Thymus (tissue), 11 donors: ENCODE results near the gene CTCFL. TPM values are rescaled to one million over a fixed set of nuclear protein-coding genes. Genes with fewer than 3 reads are reported as not detected.

Experiments
- DNase-seq, 9 donors: peaks; one replicate each; pipeline ENCODE4 v3.0.0-alpha.2; 2013; ENCODE audit warnings: low spot score in 9 of 9, low read depth in 6 of 9, missing footprints in 1 of 9
- H3K27ac ChIP-seq, 2 donors: one replicate each; pipeline ENCODE4 v1.5.1; 2013; ENCODE audit warnings: control low read depth in 1 of 2, low read depth in 1 of 2, low read length in 1 of 2, mild to moderate bottlenecking in 1 of 2, moderate library complexity in 1 of 2
- H3K27me3 ChIP-seq, 2 donors: one replicate each; pipeline ENCODE4 v1.5.1; 2013; ENCODE audit warnings: low read length in 1 of 2; ENCODE audit not compliant: control insufficient read depth in 2 of 2, insufficient read depth in 1 of 2
- H3K36me3 ChIP-seq, 2 donors: one replicate each; pipeline ENCODE4 v1.5.1; 2013; ENCODE audit warnings: low read length in 1 of 2, mild to moderate bottlenecking in 1 of 2, moderate library complexity in 1 of 2; ENCODE audit not compliant: control insufficient read depth in 2 of 2, insufficient read depth in 2 of 2
- H3K4me1 ChIP-seq, 2 donors: one replicate each; pipeline ENCODE4 v1.5.1; 2013; ENCODE audit warnings: low read length in 2 of 2; ENCODE audit not compliant: control insufficient read depth in 2 of 2, insufficient read depth in 2 of 2
- H3K4me3 ChIP-seq, 2 donors: one replicate each; pipeline ENCODE4 v1.5.1; 2013; ENCODE audit warnings: low read length in 2 of 2, control low read depth in 1 of 2, mild to moderate bottlenecking in 1 of 2
- H3K9me3 ChIP-seq, 2 donors: one replicate each; pipeline ENCODE4 v1.5.1; 2013; ENCODE audit warnings: low read length in 1 of 2, mild to moderate bottlenecking in 1 of 2; ENCODE audit not compliant: control insufficient read depth in 2 of 2, insufficient read depth in 1 of 2
- WGBS: extraction: QIAGEN DNeasy Blood & Tissue Kit; methylation state at CpG from one replicate; pipeline ENCODE4 v1.1.7; 2013; 5-methylcytosine and 5-hydroxymethylcytosine counted together
- polyA plus RNA-seq: library from polyadenylated mRNA; stranded (reverse); fragments of 200-250 nt; gene quantifications from one replicate; pipeline ENCODE4 v1.2.3, GENCODE V29; 2013
- total RNA-seq: library from RNA; stranded (reverse); fragments of 120-200 nt; gene quantifications from one replicate; pipeline ENCODE4 v1.2.4, GENCODE V29; 2013
- donor health status: healthy.

Gene CTCFL
- total and polyA plus RNA-seq, 2 donors, result 0.05 to 0.07 TPM

- H3K27me3 ChIP-seq, result peaks cover 5 to 36% of the 10 kb centered on the region in 2 donors
- no peak for DNase-seq
- H3K4me3 ChIP-seq, result no peak overlapping the region
- H3K4me1 ChIP-seq, result no peaks in the 10 kb centered on the region
- H3K36me3 ChIP-seq, result no peaks in the 10 kb centered on the region
- WGBS, result 84% methylated on average over 6 of the region's 6 CpGs
- no peak overlapping the region for H3K27ac ChIP-seq
- no peaks in the 10 kb centered on the region for H3K9me3 ChIP-seq
These were observed 17.5 kb downstream of the CTCFL start for GRCh38 chr20:57507477-57507876.

GRCh38 chr20:57505979-57506378 is 19.0 kb downstream of the CTCFL start:
- no peaks in the 10 kb centered on the region for H3K4me1 ChIP-seq
- DNase-seq, result no peak
- H3K9me3 ChIP-seq, result no peaks in the 10 kb centered on the region
- H3K36me3 ChIP-seq, result no peaks in the 10 kb centered on the region
- H3K27ac ChIP-seq, result no peak overlapping the region
- WGBS, result 89% methylated on average over 6 of the region's 6 CpGs
- H3K27me3 ChIP-seq, result peaks cover 7 to 48% of the 10 kb centered on the region in 2 donors
- no peak overlapping the region for H3K4me3 ChIP-seq

- peaks cover 7 to 59% of the 10 kb centered on the region in 2 donors for H3K27me3 ChIP-seq
- no peaks in the 10 kb centered on the region for H3K9me3 ChIP-seq
- DNase-seq, result no peak
- H3K27ac ChIP-seq, result no peak overlapping the region
- no peaks in the 10 kb centered on the region for H3K4me1 ChIP-seq
- no peak overlapping the region for H3K4me3 ChIP-seq
- H3K36me3 ChIP-seq, result no peaks in the 10 kb centered on the region
- 92% methylated on average over 6 of the region's 6 CpGs for WGBS
These were observed 20.5 kb downstream of the CTCFL start for GRCh38 chr20:57504411-57504810.

- WGBS, result 38% methylated on average over 20 of the region's 20 CpGs
- Histone ChIP-seq H3K4me3 (no peak overlapping the region), H3K27me3 (peaks cover 7 to 70% of the 10 kb centered on the region in 2 donors), H3K4me1 (peaks cover 3 to 6% of the 10 kb centered on the region in 2 donors), H3K27ac (no peak overlapping the region), H3K9me3 (no peaks in the 10 kb centered on the region), H3K36me3 (no peaks in the 10 kb centered on the region)
- DNase-seq, result no peak
These were observed 21.8 kb downstream of the CTCFL start for GRCh38 chr20:57503035-57503658.

GRCh38 chr20:57502336-57502700 is 22.6 kb downstream of the CTCFL start:
- no peak for DNase-seq
- H3K4me3 ChIP-seq, result no peak overlapping the region
- peaks cover 7 to 66% of the 10 kb centered on the region in 2 donors for H3K27me3 ChIP-seq
- WGBS, result 92% methylated on average over 6 of the region's 6 CpGs
- no peaks in the 10 kb centered on the region for H3K9me3 ChIP-seq
- H3K4me1 ChIP-seq, result peaks cover 3 to 6% of the 10 kb centered on the region in 2 donors
- no peaks in the 10 kb centered on the region for H3K36me3 ChIP-seq
- H3K27ac ChIP-seq, result no peak overlapping the region

GRCh38 chr20:57501461-57502335 is 23.2 kb downstream of the CTCFL start:
- Histone ChIP-seq H3K27ac (no peak overlapping the region), H3K9me3 (no peaks in the 10 kb centered on the region), H3K4me1 (peaks cover 3 to 6% of the 10 kb centered on the region in 2 donors), H3K36me3 (no peaks in the 10 kb centered on the region), H3K27me3 (peaks cover 8 to 64% of the 10 kb centered on the region in 2 donors), H3K4me3 (no peak overlapping the region)
- WGBS, result 88% methylated on average over 17 of the region's 17 CpGs
- no peak for DNase-seq

GRCh38 chr20:57500962-57501361 is 24.0 kb downstream of the CTCFL start:
- Histone ChIP-seq H3K27ac (no peak overlapping the region), H3K9me3 (no peaks in the 10 kb centered on the region), H3K27me3 (peaks cover 11 to 66% of the 10 kb centered on the region in 2 donors), H3K4me1 (peaks cover 3 to 6% of the 10 kb centered on the region in 2 donors), H3K4me3 (no peak overlapping the region), H3K36me3 (no peaks in the 10 kb centered on the region)
- 95% methylated on average over 17 of the region's 17 CpGs for WGBS
- DNase-seq, result no peak

GRCh38 chr20:57500235-57500634 is 24.7 kb downstream of the CTCFL start:
- Histone ChIP-seq H3K9me3 (no peaks in the 10 kb centered on the region), H3K27me3 (peaks cover 11 to 66% of the 10 kb centered on the region in 2 donors), H3K36me3 (no peaks in the 10 kb centered on the region), H3K4me1 (peaks cover 3 to 7% of the 10 kb centered on the region in 2 donors), H3K4me3 (no peak overlapping the region), H3K27ac (no peak overlapping the region)
- WGBS, result 94% methylated on average over 7 of the region's 7 CpGs
- no peak for DNase-seq

GRCh38 chr20:57499676-57500075 is 25.3 kb downstream of the CTCFL start:
- no peak overlapping the region for H3K27ac ChIP-seq
- no peaks in the 10 kb centered on the region for H3K9me3 ChIP-seq
- peaks cover 3 to 11% of the 10 kb centered on the region in 2 donors for H3K4me1 ChIP-seq
- H3K4me3 ChIP-seq, result no peak overlapping the region
- no peak for DNase-seq
- 73% methylated on average over 14 of the region's 14 CpGs for WGBS
- H3K36me3 ChIP-seq, result no peaks in the 10 kb centered on the region
- H3K27me3 ChIP-seq, result peaks cover 11 to 63% of the 10 kb centered on the region in 2 donors
